ENCODE measurements around the gene NKAPD1.
A peak's percentile ranks its signal among the peaks of the same experiment; 100 is the strongest.

NKAPD1 gene

DNA sequence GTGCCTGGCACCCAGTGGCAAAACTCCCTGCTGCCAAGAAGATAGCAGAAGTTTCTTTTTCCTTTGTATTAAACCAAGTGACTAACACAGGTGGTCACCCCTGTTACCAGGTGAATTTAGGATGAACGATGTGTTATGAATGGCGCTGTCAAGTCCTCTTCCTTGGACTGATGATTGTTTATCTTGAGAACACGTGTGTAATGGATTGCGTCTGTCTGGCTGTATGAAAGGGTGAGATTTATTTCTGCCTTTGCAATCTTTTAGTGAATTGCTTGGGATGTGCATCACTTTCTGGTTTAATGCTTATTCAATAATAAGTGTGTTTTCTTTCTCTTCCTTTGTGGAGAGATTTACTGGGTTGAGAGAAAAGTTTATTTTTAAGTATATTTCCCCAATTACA, 49.0 kb downstream of the NKAPD1 start:
- DNase-seq (ENCODE audit: low read depth) = no peak
- no peak overlapping the region for H3K4me3 ChIP-seq (replicated peaks; ENCODE audit: low read depth, low read length)
- TF ChIP-seq, protein P1, sequence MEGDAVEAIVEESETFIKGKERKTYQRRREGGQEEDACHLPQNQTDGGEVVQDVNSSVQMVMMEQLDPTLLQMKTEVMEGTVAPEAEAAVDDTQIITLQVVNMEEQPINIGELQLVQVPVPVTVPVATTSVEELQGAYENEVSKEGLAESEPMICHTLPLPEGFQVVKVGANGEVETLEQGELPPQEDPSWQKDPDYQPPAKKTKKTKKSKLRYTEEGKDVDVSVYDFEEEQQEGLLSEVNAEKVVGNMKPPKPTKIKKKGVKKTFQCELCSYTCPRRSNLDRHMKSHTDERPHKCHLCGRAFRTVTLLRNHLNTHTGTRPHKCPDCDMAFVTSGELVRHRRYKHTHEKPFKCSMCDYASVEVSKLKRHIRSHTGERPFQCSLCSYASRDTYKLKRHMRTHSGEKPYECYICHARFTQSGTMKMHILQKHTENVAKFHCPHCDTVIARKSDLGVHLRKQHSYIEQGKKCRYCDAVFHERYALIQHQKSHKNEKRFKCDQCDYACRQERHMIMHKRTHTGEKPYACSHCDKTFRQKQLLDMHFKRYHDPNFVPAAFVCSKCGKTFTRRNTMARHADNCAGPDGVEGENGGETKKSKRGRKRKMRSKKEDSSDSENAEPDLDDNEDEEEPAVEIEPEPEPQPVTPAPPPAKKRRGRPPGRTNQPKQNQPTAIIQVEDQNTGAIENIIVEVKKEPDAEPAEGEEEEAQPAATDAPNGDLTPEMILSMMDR (IDR thresholded peaks at IDR 0.05; ENCODE audit: low read length, missing control alignments) = no peak

GRCh38 chr11:112127056-112127455, 53.0 kb downstream of the NKAPD1 start:
- no peak overlapping the region for H3K4me3 ChIP-seq (replicated peaks; ENCODE audit: low read depth, low read length)
- TF ChIP-seq, protein P1 (IDR thresholded peaks at IDR 0.05; ENCODE audit: low read length, missing control alignments) = no peak
- no peak for DNase-seq (ENCODE audit: low read depth)

DNA sequence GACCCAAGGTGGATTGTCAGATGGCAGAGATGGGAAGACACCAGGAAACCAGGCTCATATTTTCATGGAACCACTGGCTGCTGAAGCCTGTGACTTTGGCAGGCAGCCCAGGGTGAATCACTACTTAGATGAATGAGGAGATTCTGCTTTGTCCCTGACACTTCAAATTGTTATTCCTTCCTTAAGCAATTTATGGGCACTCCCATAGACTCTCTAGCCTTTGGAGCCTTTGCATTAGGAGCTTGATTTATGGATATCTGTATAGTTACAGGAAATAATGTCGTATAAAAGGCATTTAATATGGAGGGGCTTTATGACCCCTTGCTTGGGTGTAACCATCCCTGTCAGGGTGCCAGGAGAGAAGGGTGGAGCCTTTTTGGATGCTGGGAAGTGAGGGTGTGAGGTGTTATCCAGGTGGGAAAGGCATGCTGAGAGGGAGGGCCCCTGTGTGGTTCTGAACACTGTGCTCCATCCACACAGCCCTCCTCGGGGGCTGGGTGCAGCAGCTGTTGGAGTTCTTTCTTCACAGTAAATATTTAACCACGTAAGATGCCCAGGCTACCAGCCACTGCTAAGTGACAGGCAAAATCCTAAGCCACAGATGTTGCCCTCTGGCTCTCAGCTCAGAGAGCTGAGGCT, 54.5 kb downstream of the NKAPD1 start:
- DNase-seq (ENCODE audit: low read depth) = peak; percentile 66
- no peak overlapping the region for H3K4me3 ChIP-seq (replicated peaks; ENCODE audit: low read depth, low read length)
- TF ChIP-seq, protein P1 (IDR thresholded peaks at IDR 0.05; ENCODE audit: low read length, missing control alignments) = no peak

- TF ChIP-seq, protein P1 (IDR thresholded peaks at IDR 0.05; ENCODE audit: low read length, missing control alignments) = no peak
- H3K4me3 ChIP-seq (replicated peaks; ENCODE audit: low read depth, low read length) = no peak overlapping the region
- DNase-seq (ENCODE audit: low read depth) = no peak
These were observed 55.6 kb downstream of the NKAPD1 start for GRCh38 chr11:112129656-112130055.

GRCh38 chr11:112132737-112133136, 58.6 kb downstream of the NKAPD1 start:
- no peak overlapping the region for H3K4me3 ChIP-seq (replicated peaks; ENCODE audit: low read depth, low read length)
- TF ChIP-seq, protein P1 (IDR thresholded peaks at IDR 0.05; ENCODE audit: low read length, missing control alignments) = no peak
- no peak for DNase-seq (ENCODE audit: low read depth)

DNA sequence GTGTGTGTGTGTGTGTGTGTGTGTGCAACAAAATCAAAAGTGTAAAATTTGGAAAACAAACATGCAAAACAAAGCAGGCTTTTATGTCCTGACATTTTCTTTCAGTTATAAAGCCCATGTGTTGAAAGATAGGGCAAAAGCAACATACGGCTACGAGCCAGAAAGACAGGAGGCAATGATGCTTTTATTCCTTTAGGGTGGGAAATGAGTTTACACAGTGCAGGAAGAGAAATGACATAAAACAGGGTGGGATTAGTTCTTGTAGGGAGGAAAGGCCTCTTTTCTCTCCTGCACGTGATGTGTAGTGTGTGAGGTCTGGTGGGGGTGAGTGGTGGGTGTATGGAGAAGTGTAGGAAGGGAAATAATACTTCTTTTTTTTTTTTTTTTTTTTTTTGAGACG, 60.4 kb downstream of the NKAPD1 start:
- no peak for DNase-seq (ENCODE audit: low read depth)
- TF ChIP-seq, protein P1 (IDR thresholded peaks at IDR 0.05; ENCODE audit: low read length, missing control alignments) = no peak
- H3K4me3 ChIP-seq (replicated peaks; ENCODE audit: low read depth, low read length) = no peak overlapping the region

Data from fibroblast of pulmonary artery (primary cell).